Mucosa of descending colon (tissue), 3 donors: ENCODE results near the gene ACO2. TPM values are rescaled to one million over a fixed set of nuclear protein-coding genes. Genes with fewer than 3 reads are reported as not detected.
"Not testable (repeated sequence)": the region's sequence is repeated elsewhere in the genome, so short reads cannot be mapped to it uniquely, and the experiment has no call there.

Experiments used
- ATAC-seq: fragments of 200-7000 bp; cut with Tn5 transposase; one replicate; pipeline ENCODE4 v1.9.1; 2020; ENCODE audit warnings: mild to moderate bottlenecking, moderate library complexity
- DNase-seq, 3 donors: peaks; one replicate each; pipeline ENCODE4 v3.0.0-alpha.2; 2020
- H3K36me3 ChIP-seq: fragments of 200-600 bp; one replicate; pipeline ENCODE4 v1.8.0; 2021; ENCODE audit warnings: low read depth, mild to moderate bottlenecking
- H3K4me1 ChIP-seq: fragments of 200-600 bp; one replicate; pipeline ENCODE4 v1.8.0; 2021; ENCODE audit warnings: low read depth, mild to moderate bottlenecking
- H3K4me3 ChIP-seq: fragments of 200-600 bp; one replicate; pipeline ENCODE4 v1.8.0; 2021; ENCODE audit warnings: mild to moderate bottlenecking
- H3K9me3 ChIP-seq: fragments of 200-600 bp; one replicate; pipeline ENCODE4 v1.8.0; 2021; ENCODE audit warnings: mild to moderate bottlenecking
- intact Hi-C, 2 donors: fragments of 100-400 bp; cut with DNase I in 1 of 2; cut with micrococcal nuclease in 1 of 2; formaldehyde crosslinking; loops; one replicate each; pipeline versions ENCODE4 v1.11.0 to v1.11.1; 2022; cut with DNase I, micrococcal nuclease
- long read RNA-seq, 2 donors: library from polyadenylated mRNA; unstranded; transcript quantifications; one replicate each; pipeline ENCODE4 v2.0.0, GENCODE V29; 2019 to 2021
- total RNA-seq, 3 donors: library from RNA; stranded (reverse); fragmentation: NEBNext Ultra II Directional in 2 of 3; extraction: Animal tissue kit (Norgen Biotek cat#: 25700) in 2 of 3; gene quantifications; one replicate each; pipeline versions ENCODE4 v1.2.1 to v1.2.4, GENCODE V29; 2021 to 2023
- TF ChIP-seq, protein P1 (sequence below): fragments of 200-600 bp; IDR thresholded peaks from one replicate; pipeline ENCODE4 v1.8.0; 2022; ENCODE audit warnings: antibody characterized with exemption, mild to moderate bottlenecking
- donor health status: DM: no; HTN: no; CAD: no; lungs with moderate emphysema.
- donor health status: DM: no; HTN: no; CAD: no.
- donor health status: DM: no; HTN: yes; CAD: no.

ACO2 gene
- total RNA-seq: 100 to 1,000 TPM; 187 to 295 (median 241) TPM
- long read RNA-seq, donor 1, transcript ACO2-201 (18 exons, 2,741 nt): major isoform, 184 of 275 reads
- long read RNA-seq, donor 1, partial matches to known transcripts: 69 of 275 reads
- long read RNA-seq, donor 1, other reads (novel, unspliced or antisense): 22 of 275 reads
- long read RNA-seq, donor 2, transcript ACO2-201 (18 exons, 2,741 nt): major isoform, 61 of 86 reads
- long read RNA-seq, donor 2, partial matches to known transcripts: 14 of 86 reads
- long read RNA-seq, donor 2, other reads (novel, unspliced or antisense): 11 of 86 reads

DNA sequence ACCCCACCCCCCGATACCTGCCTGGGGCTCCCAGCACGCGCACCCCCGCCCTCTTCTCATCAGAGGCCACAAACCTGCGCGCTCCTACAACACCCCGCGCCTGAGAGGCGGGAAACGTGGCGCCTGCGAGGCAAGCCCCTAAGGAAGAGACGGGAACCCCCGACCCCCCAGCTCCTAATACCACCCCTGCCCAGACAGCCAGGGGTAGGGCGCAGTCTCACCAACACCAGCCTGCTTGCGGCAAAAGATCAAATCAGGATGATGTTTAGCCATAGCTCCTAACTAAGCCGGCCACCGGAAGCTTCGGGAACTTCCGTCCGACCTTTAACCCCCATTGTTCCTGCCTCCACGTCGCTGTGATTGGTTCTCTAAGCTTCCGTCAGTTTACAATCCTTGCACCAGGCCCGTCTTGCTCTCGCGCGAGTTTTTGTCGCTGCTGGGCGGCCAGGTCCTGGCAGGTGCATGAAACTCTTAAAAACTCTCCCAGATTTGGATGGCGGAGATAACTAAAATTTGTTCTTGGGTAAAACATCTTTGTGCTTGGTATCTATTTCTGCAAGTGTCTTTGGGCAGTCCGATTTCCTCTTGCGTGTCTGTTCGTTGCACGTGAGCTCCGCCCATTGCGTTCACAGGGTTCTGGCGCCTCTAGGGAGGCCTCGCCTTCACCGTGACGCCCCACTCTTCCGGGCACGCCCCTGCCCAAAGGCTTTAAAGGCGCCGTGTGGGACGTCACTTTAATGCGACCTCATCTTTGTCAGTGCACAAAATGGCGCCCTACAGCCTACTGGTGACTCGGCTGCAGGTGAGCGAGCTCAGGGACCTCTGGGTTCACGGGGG lies at the start of gene ACO2, which contains the start of gene PHF5A:
Gene ACO2 (plus strand): TSS at position 737 of the 837 bp plus-strand sequence. CDS start 30 bp downstream, at position 767.
Gene PHF5A (minus strand): TSS at position 312 of the 837 bp plus-strand sequence. CDS start 39 bp downstream, at position 273.
- intact Hi-C loops: no loop called here
- H3K4me1 ChIP-seq: peaks cover 25% of the 10 kb centered on the region
- DNase-seq (peak; percentile 98 to 99 (median 99)), ATAC-seq (peak; percentile 95)
- H3K36me3 ChIP-seq: peaks cover 4% of the 10 kb centered on the region
- TF ChIP-seq, protein P1, sequence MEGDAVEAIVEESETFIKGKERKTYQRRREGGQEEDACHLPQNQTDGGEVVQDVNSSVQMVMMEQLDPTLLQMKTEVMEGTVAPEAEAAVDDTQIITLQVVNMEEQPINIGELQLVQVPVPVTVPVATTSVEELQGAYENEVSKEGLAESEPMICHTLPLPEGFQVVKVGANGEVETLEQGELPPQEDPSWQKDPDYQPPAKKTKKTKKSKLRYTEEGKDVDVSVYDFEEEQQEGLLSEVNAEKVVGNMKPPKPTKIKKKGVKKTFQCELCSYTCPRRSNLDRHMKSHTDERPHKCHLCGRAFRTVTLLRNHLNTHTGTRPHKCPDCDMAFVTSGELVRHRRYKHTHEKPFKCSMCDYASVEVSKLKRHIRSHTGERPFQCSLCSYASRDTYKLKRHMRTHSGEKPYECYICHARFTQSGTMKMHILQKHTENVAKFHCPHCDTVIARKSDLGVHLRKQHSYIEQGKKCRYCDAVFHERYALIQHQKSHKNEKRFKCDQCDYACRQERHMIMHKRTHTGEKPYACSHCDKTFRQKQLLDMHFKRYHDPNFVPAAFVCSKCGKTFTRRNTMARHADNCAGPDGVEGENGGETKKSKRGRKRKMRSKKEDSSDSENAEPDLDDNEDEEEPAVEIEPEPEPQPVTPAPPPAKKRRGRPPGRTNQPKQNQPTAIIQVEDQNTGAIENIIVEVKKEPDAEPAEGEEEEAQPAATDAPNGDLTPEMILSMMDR: no peak
- H3K9me3 ChIP-seq: no peaks in the 10 kb centered on the region
- peak within 1 kb of the TSS; percentile 89 for H3K4me3 ChIP-seq

DNA sequence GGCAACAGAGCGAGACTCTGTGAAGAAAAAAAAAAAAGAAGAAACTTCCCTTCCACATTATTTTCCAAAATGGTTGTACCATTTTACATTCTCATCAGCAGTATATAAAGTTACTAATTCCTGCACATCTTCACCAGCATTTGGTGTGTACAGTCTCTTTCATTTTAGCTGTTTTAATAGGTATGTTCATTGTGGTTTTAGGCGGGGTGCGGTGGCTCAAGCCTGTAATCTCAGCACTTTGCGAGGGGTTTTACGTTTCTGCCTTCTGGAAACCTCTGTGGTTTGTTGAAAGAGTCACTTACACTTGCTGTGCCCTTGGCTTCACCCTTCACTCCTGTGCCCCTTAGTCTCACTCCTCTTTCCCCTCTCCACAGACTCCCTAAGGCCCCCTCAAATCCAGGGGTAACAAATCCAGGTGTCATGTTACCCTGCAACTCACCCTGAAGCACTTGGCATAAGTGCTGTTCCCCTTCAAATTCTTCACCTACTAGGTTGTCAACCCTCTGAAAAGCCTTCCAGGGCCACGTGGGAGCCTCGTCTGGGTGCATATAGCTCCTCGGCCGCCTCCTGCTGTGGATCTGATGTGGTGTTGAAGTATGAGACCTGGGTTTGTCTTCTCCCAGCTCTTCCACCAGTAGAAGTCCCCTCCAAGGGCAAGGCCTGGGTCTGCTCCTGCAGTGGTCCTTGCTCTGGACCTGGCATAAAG lies 43.1 kb upstream of the ACO2 start:
- TF ChIP-seq, protein P1: no peak
- DNase-seq: no peak
- H3K9me3 ChIP-seq: no peaks in the 10 kb centered on the region
- ATAC-seq: peak; percentile 25
- H3K4me1 ChIP-seq: no peaks in the 10 kb centered on the region
- H3K4me3 ChIP-seq: no peak overlapping the region
- intact Hi-C loops: no loop called here
- H3K36me3 ChIP-seq: no peaks in the 10 kb centered on the region

DNA sequence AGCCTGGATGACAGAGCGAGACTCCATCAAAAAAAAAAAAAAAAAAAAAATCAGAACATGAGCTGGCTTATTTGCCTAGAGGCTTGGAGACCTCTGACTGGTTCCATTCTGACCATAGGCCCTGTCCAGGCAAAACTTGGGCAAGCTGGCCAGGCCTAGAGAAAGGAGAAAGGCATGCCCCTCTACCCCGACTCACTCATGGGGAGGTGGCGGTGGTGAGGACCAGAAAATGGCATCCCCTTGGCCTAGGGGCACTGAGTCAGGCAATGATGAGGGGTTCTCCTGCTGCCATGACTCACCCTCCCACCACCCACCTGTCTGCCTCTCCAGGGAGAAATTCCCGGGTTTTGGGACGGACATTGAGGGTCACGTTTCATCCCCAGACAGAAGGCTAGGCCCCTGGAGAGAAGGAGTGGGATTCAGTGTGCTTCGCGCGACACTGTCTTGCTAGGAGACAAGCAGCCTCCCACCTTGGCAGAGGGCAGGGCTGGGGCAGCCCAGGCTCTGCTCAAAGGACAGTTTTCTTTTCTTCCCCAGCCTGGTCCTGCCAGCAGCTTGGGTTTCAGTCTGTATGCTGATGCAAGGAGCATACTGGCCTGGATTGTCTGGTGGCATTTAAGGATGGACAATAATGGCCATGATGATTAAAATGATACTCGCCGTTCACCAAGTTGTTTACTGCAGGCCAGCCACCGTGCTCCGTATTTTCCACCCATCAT lies 39.5 kb upstream of the ACO2 start:
- H3K36me3 ChIP-seq: no peaks in the 10 kb centered on the region
- H3K9me3 ChIP-seq: no peaks in the 10 kb centered on the region
- ATAC-seq (no peak), DNase-seq (no peak)
- no peaks in the 10 kb centered on the region for H3K4me1 ChIP-seq
- H3K4me3 ChIP-seq: no peak overlapping the region
- TF ChIP-seq, protein P1: no peak
- intact Hi-C loops: no loop called here

DNA sequence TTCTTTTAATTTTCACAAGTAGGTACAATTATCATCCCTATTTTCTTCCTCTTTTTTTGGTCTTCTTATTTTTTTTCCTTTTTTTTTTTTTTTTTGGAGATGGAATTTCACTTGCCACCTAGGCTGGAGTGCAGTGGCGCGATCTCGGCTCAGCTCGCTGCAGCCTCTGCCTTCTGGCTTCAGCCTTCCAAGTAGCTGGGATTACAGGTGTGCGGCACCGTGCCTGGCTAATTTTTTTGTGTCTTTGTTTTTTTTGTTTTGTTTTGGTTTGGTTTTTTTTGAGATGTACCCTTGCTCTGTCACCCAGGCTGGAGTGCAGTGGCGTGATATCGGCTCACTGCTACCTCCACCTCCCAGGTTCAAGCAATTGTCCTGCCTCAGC lies 39.0 kb upstream of the ACO2 start:
- no peak for ATAC-seq
- Histone ChIP-seq H3K9me3 (no peaks in the 10 kb centered on the region), H3K4me3 (no peak overlapping the region), H3K36me3 (no peaks in the 10 kb centered on the region), H3K4me1 (no peaks in the 10 kb centered on the region)
- DNase-seq: no peak
- TF ChIP-seq, protein P1: no peak
- intact Hi-C loops: no loop called here

DNA sequence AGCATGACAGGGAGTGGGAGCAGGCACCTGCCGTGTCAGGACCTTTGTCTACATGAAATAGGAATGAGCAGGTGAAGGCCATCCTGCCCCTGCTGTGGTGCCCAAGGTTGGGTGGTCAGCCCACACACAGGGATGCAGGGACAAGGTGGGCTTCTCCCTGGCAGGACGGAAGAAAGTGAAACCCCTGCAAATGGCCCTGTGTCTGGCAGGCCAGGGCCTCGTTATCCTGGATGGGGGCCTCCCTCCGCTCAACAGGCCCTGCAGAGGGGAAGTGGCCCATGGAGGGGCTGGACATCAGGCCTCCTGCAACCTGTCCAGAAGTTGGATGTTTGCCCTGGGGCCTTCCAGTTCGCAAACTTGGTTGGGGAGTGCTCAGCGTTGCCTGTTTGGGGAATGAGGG lies 37.3 kb upstream of the ACO2 start:
- Histone ChIP-seq H3K36me3 (peaks cover 5% of the 10 kb centered on the region), H3K4me1 (no peaks in the 10 kb centered on the region), H3K4me3 (no peak overlapping the region), H3K9me3 (no peaks in the 10 kb centered on the region)
- ATAC-seq: no peak
- no peak for DNase-seq
- intact Hi-C loops: no loop called here
- TF ChIP-seq, protein P1: no peak

DNA sequence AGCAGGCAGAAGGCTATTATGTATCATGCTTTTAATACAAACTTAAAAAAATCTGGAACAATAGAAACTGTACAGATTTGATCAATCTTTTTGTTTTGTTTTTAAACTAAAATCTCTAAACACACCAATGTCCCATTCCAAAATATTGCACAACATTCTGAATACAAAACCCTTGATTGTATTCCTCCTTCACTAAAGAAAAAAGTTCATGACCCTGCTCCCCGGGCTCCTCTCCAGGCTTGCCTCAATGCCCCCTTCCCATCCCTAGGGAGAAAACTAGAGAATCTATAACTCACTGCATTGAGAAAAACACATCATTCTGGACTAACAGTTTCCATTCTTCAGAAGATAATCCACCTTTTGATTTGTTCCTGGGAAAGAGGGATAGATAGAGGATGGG lies 35.4 kb upstream of the ACO2 start:
- H3K9me3 ChIP-seq, H3K36me3 ChIP-seq, H3K4me3 ChIP-seq, H3K4me1 ChIP-seq, ATAC-seq, intact Hi-C loops, DNase-seq: not testable (repeated sequence)

DNA sequence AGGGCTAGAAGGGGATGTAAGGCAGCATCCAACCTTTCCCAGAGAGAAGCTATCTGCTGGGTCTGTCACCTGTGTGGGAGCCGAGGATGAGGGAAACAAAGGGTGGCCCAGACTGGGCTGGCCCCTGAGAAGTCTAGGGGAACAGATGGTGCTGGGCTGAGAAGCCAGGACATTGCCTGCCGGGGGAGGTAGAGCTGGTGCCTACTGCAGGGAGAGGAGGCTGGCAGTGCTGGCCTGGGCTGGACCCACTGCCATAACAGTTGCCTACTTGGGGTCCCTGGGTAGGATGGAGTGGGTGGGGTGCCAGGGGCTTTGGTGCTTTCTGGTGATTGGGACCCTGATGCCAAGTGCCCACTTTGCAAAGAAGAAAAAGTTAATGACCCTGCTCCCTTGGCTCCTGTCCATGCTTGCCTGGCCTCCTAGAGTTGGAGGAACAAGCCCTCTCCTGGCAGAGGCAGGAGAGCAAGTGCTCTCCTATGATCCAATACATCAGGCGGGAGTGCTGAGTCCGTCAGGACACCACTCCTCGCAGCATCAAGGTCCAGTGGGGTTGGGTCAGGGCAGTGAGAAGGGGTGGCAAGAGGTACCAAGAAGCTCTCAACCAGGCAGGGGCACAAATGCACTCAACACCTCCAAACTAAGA lies 34.4 kb upstream of the ACO2 start:
- H3K36me3 ChIP-seq, H3K4me1 ChIP-seq, DNase-seq, H3K4me3 ChIP-seq, ATAC-seq, intact Hi-C loops, H3K9me3 ChIP-seq: not testable (repeated sequence)
